GM23338 (cell line): ENCODE measurements around the gene ZNF674. TPM values are rescaled to one million over a fixed set of nuclear protein-coding genes. Genes with fewer than 3 reads are reported as not detected.

ENCODE experiments used
- ATAC-seq: fragments of 200-7000 bp; cut with Tn5 transposase; 3 replicates; pipeline ENCODE4 v1.9.1; 2020
- DNase-seq: peaks from one replicate; pipeline ENCODE4 v3.0.0-alpha.2; 2015; ENCODE audit warnings: low spot score
- H2AFZ ChIP-seq: fragments of 200-600 bp; sonication (generic); 2 replicates; pipeline ENCODE4 v1.8.0; 2016; ENCODE audit warnings: antibody characterized with exemption, mild to moderate bottlenecking, moderate library complexity
- H3F3A ChIP-seq: fragments of 200-600 bp; sonication (generic); replicated peaks from 2 replicates; pipeline ENCODE4 v1.8.0; 2017; ENCODE audit warnings: antibody characterized with exemption, mixed run types, low read depth
- H3K27ac ChIP-seq: fragments of 200-600 bp; sonication (generic); 2 replicates; pipeline ENCODE4 v1.6.1; 2016; ENCODE audit warnings: low read depth
- H3K27me3 ChIP-seq: fragments of 200-600 bp; sonication (generic); 2 replicates; pipeline ENCODE4 v1.8.0; 2016; ENCODE audit warnings: mild to moderate bottlenecking, mixed run types, moderate library complexity; ENCODE audit not compliant: insufficient read depth
- H3K36me3 ChIP-seq: fragments of 200-600 bp; sonication (generic); 2 replicates; pipeline ENCODE4 v1.8.0; 2016; ENCODE audit warnings: mild to moderate bottlenecking; ENCODE audit not compliant: insufficient read depth
- H3K4me1 ChIP-seq: fragments of 200-600 bp; sonication (generic); 2 replicates; pipeline ENCODE4 v1.8.0; 2016; ENCODE audit warnings: mild to moderate bottlenecking, moderate library complexity; ENCODE audit not compliant: insufficient read depth
- H3K4me2 ChIP-seq: fragments of 200-600 bp; sonication (generic); 2 replicates; pipeline ENCODE4 v1.7.1; 2017; ENCODE audit warnings: mixed run types
- H3K4me3 ChIP-seq: fragments of 200-600 bp; sonication (generic); 2 replicates; pipeline ENCODE4 v1.6.1; 2016; ENCODE audit warnings: mixed run types
- H3K79me2 ChIP-seq: fragments of 200-600 bp; sonication (generic); replicated peaks from 2 replicates; pipeline ENCODE4 v1.8.0; 2017; ENCODE audit warnings: mild to moderate bottlenecking; ENCODE audit not compliant: insufficient read depth
- H3K9me2 ChIP-seq: fragments of 200-600 bp; sonication (generic); 2 replicates; pipeline ENCODE4 v1.8.0; 2017; ENCODE audit not compliant: insufficient read depth
- H4K20me1 ChIP-seq: fragments of 200-600 bp; sonication (generic); replicated peaks from 2 replicates; pipeline ENCODE4 v1.8.0; 2017; ENCODE audit warnings: mild to moderate bottlenecking; ENCODE audit not compliant: insufficient read depth
- H3K27ac Mint-ChIP-seq: 2 replicates; pipeline ENCODE4 v1.8.0; 2020; ENCODE audit warnings: inconsistent platforms, mild to moderate bottlenecking, moderate library complexity, mixed read lengths
- H3K27me3 Mint-ChIP-seq: 3 replicates; pipeline ENCODE4 v1.8.0; 2022; ENCODE audit warnings: low read depth, mild to moderate bottlenecking, moderate library complexity, mixed read lengths, inconsistent platforms; ENCODE audit not compliant: insufficient read depth, poor library complexity
- H3K36me3 Mint-ChIP-seq: 3 replicates; pipeline ENCODE4 v1.8.0; 2021; ENCODE audit warnings: low read depth, mild to moderate bottlenecking, inconsistent platforms, moderate library complexity, mixed read lengths
- H3K4me1 Mint-ChIP-seq: 3 replicates; pipeline ENCODE4 v1.8.0; 2020; ENCODE audit warnings: mild to moderate bottlenecking, inconsistent platforms, mixed read lengths
- H3K4me3 Mint-ChIP-seq: 3 replicates; pipeline ENCODE4 v1.8.0; 2021; ENCODE audit warnings: moderate library complexity, mild to moderate bottlenecking, inconsistent platforms, mixed read lengths
- H3K9me3 Mint-ChIP-seq: 3 replicates; pipeline ENCODE4 v1.8.0; 2020; ENCODE audit warnings: moderate library complexity, mild to moderate bottlenecking, inconsistent platforms, mixed read lengths
- EZH2 ChIP-seq: fragments of 200-600 bp; sonication (generic); IDR thresholded peaks from one replicate; pipeline ENCODE4 v1.8.0; 2017; ENCODE audit warnings: antibody characterized with exemption, mild to moderate bottlenecking, low read depth; ENCODE audit not compliant: unreplicated experiment
- EZH2phosphoT487 ChIP-seq: fragments of 200-600 bp; sonication (generic); IDR thresholded peaks from one replicate; pipeline ENCODE4 v1.8.1; 2018; ENCODE audit warnings: antibody characterized with exemption; ENCODE audit not compliant: unreplicated experiment
- JUNB ChIP-seq: IDR thresholded peaks from one replicate; pipeline ENCODE4 v1.6.1; 2016; ENCODE audit warnings: antibody characterized with exemption; ENCODE audit not compliant: unreplicated experiment
- POLR2AphosphoS5 ChIP-seq: IDR thresholded peaks from 2 replicates; pipeline ENCODE4 v1.6.1; 2016; ENCODE audit warnings: antibody characterized with exemption, low read depth
- ZNF114 ChIP-seq: fragments of 250-450 bp; sonication (Bioruptor Pico); IDR thresholded peaks from 2 replicates; pipeline ENCODE4 v1.5.0; 2020; ENCODE audit warnings: mild to moderate bottlenecking, moderate library complexity
- polyA plus RNA-seq: library from polyadenylated mRNA; unstranded; fragments of >200 nt; fragmentation: Nextera tagmentation; extraction: Ambion mirVana; gene quantifications from 2 replicates; pipeline ENCODE4 v1.2.1, GENCODE V29; 2016
- small RNA-seq: library from RNA; depleted of rRNA; stranded (forward); fragments of <200 nt; gene quantifications from one replicate; pipeline ENCODE3, GENCODE V24; 2014; ENCODE audit warnings: low replicate concordance
- total RNA-seq: library from RNA; depleted of rRNA; stranded (reverse); fragments of >200 nt; shearing (Covaris generic); gene quantifications from 2 replicates; pipeline ENCODE4 v1.2.3, GENCODE V29; 2014; rRNA removed
- TF ChIP-seq, protein P1 (sequence below): fragments of 250-450 bp; sonication (Bioruptor Pico); IDR thresholded peaks from 2 replicates; pipeline ENCODE4 v1.5.0; 2020; ENCODE audit warnings: mild to moderate bottlenecking, moderate library complexity
- TF ChIP-seq, protein P2 (sequence below): IDR thresholded peaks from one replicate; pipeline ENCODE4 v1.6.1; 2018; ENCODE audit warnings: antibody characterized with exemption; ENCODE audit not compliant: unreplicated experiment

Gene ZNF674
- total and polyA plus RNA-seq, 2 experiments from 2014 or later = 3.0 to 5.5 TPM

DNA sequence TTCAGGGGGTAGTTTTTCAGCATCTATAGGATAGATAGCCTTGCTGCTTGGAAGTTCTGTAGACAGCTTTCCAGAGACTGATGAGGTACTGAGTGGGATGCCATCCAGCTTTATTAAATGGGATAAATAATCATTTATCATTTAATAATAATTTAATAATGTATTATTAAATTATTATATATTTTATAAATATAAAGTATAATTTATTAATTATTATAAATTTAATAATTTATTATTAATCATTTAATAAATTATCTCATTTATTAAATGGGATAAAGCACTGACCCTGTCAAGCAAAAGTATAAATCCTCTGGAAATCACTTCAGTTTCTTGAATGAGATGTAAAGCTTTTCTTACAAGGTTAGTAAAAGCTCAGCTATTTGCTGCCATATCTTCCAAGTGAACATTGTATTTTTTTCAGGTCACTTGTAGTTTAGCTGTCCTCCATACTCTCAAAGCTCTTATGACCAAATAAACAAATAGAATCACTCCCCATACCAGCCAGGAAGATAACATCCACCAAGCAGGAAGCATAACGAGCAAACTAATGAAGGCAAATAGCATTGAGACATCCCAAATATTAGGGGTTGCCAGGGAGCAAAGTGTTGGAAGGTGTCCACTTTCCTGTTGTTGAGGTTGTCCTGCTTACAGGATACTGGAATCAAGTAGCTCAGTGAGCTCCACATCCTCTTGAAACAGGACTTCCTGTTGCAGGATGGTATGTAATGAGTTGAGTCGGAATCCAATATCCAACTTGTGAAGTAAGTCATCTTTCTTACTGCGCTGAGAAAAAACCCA lies 88.9 kb downstream of the ZNF674 start:
- no peak for TF ChIP-seq POLR2AphosphoS5
- no peak for TF ChIP-seq ZNF114 (CRISPR knock-in tag)
- no peak for TF ChIP-seq EZH2
- TF ChIP-seq, protein P1, sequence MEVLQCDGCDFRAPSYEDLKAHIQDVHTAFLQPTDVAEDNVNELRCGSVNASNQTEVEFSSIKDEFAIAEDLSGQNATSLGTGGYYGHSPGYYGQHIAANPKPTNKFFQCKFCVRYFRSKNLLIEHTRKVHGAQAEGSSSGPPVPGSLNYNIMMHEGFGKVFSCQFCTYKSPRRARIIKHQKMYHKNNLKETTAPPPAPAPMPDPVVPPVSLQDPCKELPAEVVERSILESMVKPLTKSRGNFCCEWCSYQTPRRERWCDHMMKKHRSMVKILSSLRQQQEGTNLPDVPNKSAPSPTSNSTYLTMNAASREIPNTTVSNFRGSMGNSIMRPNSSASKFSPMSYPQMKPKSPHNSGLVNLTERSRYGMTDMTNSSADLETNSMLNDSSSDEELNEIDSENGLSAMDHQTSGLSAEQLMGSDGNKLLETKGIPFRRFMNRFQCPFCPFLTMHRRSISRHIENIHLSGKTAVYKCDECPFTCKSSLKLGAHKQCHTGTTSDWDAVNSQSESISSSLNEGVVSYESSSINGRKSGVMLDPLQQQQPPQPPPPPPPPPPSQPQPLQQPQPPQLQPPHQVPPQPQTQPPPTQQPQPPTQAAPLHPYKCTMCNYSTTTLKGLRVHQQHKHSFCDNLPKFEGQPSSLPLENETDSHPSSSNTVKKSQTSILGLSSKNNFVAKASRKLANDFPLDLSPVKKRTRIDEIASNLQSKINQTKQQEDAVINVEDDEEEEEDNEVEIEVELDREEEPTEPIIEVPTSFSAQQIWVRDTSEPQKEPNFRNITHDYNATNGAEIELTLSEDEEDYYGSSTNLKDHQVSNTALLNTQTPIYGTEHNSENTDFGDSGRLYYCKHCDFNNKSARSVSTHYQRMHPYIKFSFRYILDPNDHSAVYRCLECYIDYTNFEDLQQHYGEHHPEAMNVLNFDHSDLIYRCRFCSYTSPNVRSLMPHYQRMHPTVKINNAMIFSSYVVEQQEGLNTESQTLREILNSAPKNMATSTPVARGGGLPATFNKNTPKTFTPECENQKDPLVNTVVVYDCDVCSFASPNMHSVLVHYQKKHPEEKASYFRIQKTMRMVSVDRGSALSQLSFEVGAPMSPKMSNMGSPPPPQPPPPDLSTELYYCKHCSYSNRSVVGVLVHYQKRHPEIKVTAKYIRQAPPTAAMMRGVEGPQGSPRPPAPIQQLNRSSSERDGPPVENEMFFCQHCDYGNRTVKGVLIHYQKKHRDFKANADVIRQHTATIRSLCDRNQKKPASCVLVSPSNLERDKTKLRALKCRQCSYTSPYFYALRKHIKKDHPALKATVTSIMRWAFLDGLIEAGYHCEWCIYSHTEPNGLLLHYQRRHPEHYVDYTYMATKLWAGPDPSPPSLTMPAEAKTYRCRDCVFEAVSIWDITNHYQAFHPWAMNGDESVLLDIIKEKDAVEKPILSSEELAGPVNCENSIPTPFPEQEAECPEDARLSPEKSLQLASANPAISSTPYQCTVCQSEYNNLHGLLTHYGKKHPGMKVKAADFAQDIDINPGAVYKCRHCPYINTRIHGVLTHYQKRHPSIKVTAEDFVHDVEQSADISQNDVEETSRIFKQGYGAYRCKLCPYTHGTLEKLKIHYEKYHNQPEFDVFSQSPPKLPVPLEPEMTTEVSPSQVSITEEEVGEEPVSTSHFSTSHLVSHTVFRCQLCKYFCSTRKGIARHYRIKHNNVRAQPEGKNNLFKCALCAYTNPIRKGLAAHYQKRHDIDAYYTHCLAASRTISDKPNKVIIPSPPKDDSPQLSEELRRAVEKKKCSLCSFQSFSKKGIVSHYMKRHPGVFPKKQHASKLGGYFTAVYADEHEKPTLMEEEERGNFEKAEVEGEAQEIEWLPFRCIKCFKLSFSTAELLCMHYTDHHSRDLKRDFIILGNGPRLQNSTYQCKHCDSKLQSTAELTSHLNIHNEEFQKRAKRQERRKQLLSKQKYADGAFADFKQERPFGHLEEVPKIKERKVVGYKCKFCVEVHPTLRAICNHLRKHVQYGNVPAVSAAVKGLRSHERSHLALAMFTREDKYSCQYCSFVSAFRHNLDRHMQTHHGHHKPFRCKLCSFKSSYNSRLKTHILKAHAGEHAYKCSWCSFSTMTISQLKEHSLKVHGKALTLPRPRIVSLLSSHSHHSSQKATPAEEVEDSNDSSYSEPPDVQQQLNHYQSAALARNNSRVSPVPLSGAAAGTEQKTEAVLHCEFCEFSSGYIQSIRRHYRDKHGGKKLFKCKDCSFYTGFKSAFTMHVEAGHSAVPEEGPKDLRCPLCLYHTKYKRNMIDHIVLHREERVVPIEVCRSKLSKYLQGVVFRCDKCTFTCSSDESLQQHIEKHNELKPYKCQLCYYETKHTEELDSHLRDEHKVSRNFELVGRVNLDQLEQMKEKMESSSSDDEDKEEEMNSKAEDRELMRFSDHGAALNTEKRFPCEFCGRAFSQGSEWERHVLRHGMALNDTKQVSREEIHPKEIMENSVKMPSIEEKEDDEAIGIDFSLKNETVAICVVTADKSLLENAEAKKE (CRISPR knock-in tag) = no peak
- TF ChIP-seq JUNB = no peak
- TF ChIP-seq, protein P2, sequence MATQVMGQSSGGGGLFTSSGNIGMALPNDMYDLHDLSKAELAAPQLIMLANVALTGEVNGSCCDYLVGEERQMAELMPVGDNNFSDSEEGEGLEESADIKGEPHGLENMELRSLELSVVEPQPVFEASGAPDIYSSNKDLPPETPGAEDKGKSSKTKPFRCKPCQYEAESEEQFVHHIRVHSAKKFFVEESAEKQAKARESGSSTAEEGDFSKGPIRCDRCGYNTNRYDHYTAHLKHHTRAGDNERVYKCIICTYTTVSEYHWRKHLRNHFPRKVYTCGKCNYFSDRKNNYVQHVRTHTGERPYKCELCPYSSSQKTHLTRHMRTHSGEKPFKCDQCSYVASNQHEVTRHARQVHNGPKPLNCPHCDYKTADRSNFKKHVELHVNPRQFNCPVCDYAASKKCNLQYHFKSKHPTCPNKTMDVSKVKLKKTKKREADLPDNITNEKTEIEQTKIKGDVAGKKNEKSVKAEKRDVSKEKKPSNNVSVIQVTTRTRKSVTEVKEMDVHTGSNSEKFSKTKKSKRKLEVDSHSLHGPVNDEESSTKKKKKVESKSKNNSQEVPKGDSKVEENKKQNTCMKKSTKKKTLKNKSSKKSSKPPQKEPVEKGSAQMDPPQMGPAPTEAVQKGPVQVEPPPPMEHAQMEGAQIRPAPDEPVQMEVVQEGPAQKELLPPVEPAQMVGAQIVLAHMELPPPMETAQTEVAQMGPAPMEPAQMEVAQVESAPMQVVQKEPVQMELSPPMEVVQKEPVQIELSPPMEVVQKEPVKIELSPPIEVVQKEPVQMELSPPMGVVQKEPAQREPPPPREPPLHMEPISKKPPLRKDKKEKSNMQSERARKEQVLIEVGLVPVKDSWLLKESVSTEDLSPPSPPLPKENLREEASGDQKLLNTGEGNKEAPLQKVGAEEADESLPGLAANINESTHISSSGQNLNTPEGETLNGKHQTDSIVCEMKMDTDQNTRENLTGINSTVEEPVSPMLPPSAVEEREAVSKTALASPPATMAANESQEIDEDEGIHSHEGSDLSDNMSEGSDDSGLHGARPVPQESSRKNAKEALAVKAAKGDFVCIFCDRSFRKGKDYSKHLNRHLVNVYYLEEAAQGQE = no peak
- no peak for TF ChIP-seq EZH2phosphoT487
- H2AFZ ChIP-seq = no peak overlapping the region
- DNase-seq (no peak), ATAC-seq (no peak)
- Mint-ChIP-seq H3K4me3 (no peak overlapping the region), H3K27me3 (peaks cover 3% of the 10 kb centered on the region), H3K9me3 (no peaks in the 10 kb centered on the region), H3K27ac (no peak overlapping the region), H3K36me3 (peaks cover 17% of the 10 kb centered on the region; the same call in 2 of the 3 replicates), H3K4me1 (no peaks in the 10 kb centered on the region; the same call in 2 of the 3 replicates)
- H3K36me3 ChIP-seq = no peaks in the 10 kb centered on the region
- no peak overlapping the region for H3K27ac ChIP-seq
- H3K4me2 ChIP-seq = no peak overlapping the region
- no peaks in the 10 kb centered on the region for H3K27me3 ChIP-seq
- no peaks in the 10 kb centered on the region for H3K79me2 ChIP-seq
- no peaks in the 10 kb centered on the region for H3K4me1 ChIP-seq
- no peaks in the 10 kb centered on the region for H3K9me2 ChIP-seq
- H4K20me1 ChIP-seq = no peaks in the 10 kb centered on the region
- H3F3A ChIP-seq = no peaks in the 10 kb centered on the region
- no peak overlapping the region for H3K4me3 ChIP-seq

Small RNA genes lying within 50 kb of the gene (small RNA-seq; reads per million reads assigned to genes)
- gene RF00017 (not detected), gene RNU6-50P (not detected)

Other genes with a start within 250 kb of the ZNF674 start
- gene CHST7, start 28.3 kb upstream of the ZNF674 start, total RNA-seq = 23.9 and 27.2 TPM in 2 replicates
- gene CHST7, start 28.3 kb upstream of the ZNF674 start, polyA plus RNA-seq = 7.6 and 8.7 TPM in 2 replicates
- 11.0 and 15.4 TPM in 2 replicates for gene SLC9A7, start 213.7 kb upstream of the ZNF674 start, total RNA-seq
- 2.5 TPM in 2 replicates for gene SLC9A7, start 213.7 kb upstream of the ZNF674 start, polyA plus RNA-seq